Fibroblast of mammary gland (primary cell): ENCODE data around the gene INS.

Source experiments
- DNase-seq: peaks from one replicate; pipeline ENCODE4 v3.0.0-alpha.2; 2010; ENCODE audit warnings: low read depth
- H3K4me3 ChIP-seq: 2 replicates; pipeline ENCODE4 v1.5.1; 2011; ENCODE audit warnings: low read depth, mild to moderate bottlenecking, low read length, moderate library complexity; ENCODE audit not compliant: control insufficient read depth
- TF ChIP-seq, protein P1 (sequence below): conservative IDR thresholded peaks from 2 replicates; pipeline ENCODE4 v1.5.1; 2011; ENCODE audit warnings: low read depth, low read length, inconsistent platforms; ENCODE audit not compliant: control insufficient read depth, insufficient read depth

Gene INS

DNA sequence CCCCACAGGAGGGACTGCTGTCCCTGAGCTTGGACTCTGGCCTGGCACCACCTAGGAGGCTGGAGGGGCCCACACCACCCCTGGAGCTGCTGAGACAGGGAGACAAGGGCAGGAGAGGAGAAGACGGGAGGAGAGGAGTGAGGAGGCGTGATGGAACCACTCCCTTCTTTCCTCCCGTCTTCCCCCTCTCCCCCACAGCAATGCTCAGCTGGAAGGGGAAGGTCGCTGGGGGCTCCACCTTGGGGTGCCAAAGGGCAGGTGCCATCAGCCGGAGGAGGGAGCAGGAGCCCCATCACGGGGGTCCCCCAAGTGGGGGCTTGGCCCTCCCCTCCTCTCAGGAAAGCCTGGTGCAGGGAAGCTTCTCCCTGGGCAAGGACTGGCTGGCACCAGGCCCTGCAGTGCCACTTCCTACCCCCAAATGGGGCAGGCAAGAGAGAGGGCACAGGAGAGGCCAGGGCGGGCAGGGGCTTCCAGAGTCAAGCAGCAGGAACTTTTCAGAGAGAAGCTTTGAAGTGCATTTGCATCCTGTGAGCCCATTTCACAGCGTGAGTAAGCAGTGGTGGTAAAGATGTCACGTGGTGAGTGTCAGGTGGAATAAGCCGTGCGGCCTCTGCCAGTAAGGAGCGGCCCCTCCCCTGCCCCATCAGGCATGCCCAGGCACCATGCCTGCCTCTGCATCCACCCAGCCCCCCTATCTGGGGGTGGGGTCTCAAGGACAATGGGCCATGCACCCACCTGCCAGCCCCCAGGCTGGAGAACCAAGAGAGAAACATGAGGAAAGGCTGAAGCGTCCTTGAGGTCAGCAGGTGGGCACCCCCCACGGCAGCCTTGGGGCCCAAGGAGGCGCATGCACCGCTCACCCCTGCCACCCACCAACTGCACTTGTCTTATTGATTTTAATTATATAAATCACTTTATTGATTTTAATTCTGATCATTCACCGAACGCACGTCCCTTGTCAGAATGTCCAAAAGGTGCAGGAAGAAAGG, 26.7 kb downstream of the INS start:
- TF ChIP-seq, protein P1, sequence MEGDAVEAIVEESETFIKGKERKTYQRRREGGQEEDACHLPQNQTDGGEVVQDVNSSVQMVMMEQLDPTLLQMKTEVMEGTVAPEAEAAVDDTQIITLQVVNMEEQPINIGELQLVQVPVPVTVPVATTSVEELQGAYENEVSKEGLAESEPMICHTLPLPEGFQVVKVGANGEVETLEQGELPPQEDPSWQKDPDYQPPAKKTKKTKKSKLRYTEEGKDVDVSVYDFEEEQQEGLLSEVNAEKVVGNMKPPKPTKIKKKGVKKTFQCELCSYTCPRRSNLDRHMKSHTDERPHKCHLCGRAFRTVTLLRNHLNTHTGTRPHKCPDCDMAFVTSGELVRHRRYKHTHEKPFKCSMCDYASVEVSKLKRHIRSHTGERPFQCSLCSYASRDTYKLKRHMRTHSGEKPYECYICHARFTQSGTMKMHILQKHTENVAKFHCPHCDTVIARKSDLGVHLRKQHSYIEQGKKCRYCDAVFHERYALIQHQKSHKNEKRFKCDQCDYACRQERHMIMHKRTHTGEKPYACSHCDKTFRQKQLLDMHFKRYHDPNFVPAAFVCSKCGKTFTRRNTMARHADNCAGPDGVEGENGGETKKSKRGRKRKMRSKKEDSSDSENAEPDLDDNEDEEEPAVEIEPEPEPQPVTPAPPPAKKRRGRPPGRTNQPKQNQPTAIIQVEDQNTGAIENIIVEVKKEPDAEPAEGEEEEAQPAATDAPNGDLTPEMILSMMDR, result no peak
- no peak for DNase-seq
- H3K4me3 ChIP-seq, result no peak overlapping the region

DNA sequence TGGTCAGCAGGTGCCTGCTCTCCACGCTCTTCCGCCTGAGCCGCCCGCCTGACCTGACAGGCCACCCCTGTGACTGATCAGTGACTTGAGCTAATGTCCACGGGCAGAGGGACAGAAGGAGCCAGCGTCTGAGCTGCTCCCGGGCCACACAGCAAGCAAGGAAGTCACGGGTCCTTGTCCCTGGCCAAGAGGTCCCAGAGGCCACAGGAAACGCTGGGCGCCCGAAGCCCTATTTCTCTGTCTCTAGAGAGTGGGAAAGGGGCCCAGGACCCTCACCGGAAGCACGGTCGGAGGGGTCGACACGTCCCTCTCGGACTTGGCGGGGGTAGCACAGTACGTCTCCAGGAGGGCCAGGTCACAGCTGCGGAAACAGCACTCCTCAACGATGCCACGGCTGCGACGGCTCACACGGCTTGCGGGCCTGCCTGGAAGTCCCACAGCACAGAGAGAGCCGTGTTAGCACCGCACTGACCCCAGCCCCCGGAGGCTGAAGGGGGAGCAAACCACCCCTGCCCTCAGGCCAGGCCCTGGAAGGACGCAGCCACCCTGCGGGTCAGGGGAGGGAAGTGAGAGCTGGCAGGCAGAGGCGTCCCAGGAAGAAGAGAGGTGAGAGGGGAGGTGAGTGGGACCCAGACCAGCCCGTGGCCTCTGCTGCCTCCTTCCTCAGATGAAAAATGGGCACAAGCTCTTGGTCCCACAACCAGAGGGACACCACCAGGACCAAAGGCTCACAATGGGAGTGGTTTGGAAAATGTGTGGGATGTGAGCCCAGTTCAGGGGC, 27.6 kb downstream of the INS start:
- no peak overlapping the region for H3K4me3 ChIP-seq
- TF ChIP-seq, protein P1, result no peak
- no peak for DNase-seq

DNA sequence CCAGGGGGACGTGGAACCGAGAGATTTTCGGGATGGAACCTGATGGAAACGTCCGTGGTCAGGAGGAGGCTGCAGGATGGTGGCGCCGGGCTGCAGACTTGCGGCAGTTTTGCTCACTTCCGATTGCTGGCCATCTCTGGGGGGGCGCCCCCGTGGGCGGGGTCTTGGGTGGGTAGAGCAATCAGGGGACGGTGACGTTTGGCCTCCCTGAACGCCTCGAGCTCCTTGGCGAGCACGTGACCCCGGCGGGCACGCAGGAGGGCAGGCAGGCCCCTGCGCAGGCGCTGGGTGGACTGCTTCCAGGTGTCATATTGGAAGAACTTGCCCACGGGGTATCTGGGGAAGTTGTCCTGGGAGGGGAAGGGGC, 28.2 kb downstream of the INS start:
- H3K4me3 ChIP-seq, result no peak overlapping the region
- DNase-seq, result no peak
- TF ChIP-seq, protein P1, result no peak

DNA sequence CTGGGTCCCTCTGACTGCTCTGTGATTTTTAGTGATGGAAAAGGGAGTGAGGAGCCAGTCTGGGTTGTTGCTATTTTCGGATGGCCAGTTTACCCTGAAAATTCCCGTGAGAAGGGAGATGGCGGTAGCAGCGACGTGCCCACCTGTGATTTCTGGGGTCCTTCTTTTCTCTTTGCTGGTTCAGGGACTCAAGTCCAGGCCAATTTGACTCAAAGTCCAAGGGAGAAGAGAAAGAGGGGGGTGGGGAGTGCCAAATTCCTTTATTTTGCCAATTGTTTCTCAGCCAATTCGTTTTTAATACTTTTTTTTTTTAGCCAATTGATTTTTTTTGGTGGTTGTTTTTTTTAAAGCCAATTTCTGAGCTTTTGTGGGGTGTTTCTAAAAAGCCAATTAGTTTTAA, 28.8 kb downstream of the INS start:
- H3K4me3 ChIP-seq, result no peak overlapping the region
- TF ChIP-seq, protein P1, result no peak
- DNase-seq, result no peak

DNA sequence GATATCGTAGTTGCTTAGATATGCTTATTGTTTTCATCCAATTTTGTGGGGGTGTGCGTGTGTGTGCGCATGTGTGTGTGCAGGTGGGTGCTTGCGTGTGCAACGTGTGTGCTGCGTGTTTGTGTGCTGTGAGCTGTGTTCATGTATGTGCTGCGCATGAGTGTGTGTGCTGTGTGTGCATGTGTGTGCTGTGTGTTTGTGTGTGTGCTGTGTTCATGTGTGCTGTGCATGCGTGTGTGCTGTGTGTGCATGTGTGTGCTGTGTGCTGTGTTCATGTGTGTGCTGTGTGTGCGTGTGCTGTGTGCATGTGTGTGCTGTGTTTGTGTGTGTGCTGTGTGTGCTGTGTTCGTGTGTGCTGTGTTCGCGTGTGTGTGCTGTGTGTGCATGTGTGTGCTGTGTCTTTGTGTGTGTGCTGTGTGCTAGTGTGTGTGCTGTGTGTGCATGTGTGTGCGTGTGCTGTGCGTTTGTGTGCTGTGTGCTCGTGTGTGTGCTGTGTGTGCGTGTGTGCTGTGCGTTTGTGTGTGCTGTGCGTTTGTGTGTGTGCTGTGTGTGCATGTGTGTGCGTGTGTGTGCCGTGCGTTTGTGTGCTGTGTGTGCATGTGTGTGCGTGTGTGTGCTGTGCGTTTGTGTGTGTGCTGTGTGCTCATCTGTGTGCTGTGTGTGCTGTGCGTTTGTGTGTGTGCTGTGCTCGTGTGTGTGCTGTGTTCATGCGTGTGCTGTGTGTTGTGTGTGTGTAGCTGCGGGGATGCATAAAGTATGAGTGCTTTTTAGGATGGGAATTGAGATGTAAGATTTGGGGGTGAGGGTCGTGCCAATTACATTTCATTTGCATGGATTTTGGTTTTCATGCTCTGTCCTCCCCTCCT, 29.4 kb downstream of the INS start:
- no peak for DNase-seq
- H3K4me3 ChIP-seq, result no peak overlapping the region
- TF ChIP-seq, protein P1, result no peak

DNA sequence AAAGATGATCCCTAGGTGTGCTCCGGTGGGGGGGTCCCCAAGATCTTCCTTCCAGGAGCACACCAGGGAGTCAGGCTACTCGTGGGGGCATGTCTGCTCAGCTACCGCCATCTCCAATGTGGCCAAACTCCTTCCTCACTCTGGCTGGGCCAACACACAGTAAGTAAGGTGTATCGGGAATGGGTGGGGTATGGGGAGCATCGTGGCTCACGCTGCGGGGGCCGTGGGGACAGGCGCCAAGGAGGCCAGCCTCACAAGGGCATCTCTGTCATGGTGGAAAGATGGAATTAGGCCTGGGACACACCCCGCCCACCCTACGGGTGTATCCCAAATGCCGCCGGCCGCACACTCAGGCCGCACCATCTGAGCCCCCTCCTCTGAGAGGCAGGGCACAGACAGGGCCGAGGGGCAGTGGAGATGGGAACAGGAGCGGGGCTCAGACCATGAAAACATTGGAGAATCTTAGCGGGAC, 30.1 kb downstream of the INS start:
- no peak for DNase-seq
- TF ChIP-seq, protein P1, result no peak
- H3K4me3 ChIP-seq, result no peak overlapping the region
